HG03097 (cell line): ENCODE data around the gene PITPNC1.
"Not testable (repeated sequence)": the region's sequence is repeated elsewhere in the genome, so short reads cannot be mapped to it uniquely, and the experiment has no call there.

ENCODE experiments used
- ATAC-seq: cut with Tn5 transposase; IDR thresholded peaks from one replicate; pipeline ENCODE4 v1.9.1; 2021; ENCODE audit not compliant: unreplicated experiment, low FRiP score

PITPNC1 gene

GRCh38 chr17:67430515-67430914 lies 53.4 kb downstream of the PITPNC1 start:
- not testable (repeated sequence) for ATAC-seq

GRCh38 chr17:67431249-67432015 lies 54.4 kb downstream of the PITPNC1 start:
- no peak for ATAC-seq

- ATAC-seq, result no peak
Measured at GRCh38 chr17:67433248-67433924, 56.3 kb downstream of the PITPNC1 start.

- ATAC-seq, result no peak
Measured at GRCh38 chr17:67434061-67434525, 57.0 kb downstream of the PITPNC1 start.

- ATAC-seq, result no peak
Measured at GRCh38 chr17:67435122-67435521, 58.0 kb downstream of the PITPNC1 start.

- no peak for ATAC-seq
Measured at GRCh38 chr17:67435786-67436185, 58.7 kb downstream of the PITPNC1 start.

- ATAC-seq, result no peak
Measured at GRCh38 chr17:67436233-67436632, 59.2 kb downstream of the PITPNC1 start.

GRCh38 chr17:67438667-67439066 lies 61.6 kb downstream of the PITPNC1 start:
- ATAC-seq, result no peak

- ATAC-seq, result no peak
Measured at GRCh38 chr17:67439269-67439668, 62.2 kb downstream of the PITPNC1 start.

- ATAC-seq, result no peak
Measured at GRCh38 chr17:67440277-67441051, 63.4 kb downstream of the PITPNC1 start.

- no peak for ATAC-seq
Measured at GRCh38 chr17:67441052-67441895, 64.2 kb downstream of the PITPNC1 start.

GRCh38 chr17:67441896-67442219 lies 64.8 kb downstream of the PITPNC1 start:
- no peak for ATAC-seq

GRCh38 chr17:67442787-67443624 lies 65.9 kb downstream of the PITPNC1 start:
- ATAC-seq, result no peak

GRCh38 chr17:67443931-67444595 lies 67.0 kb downstream of the PITPNC1 start:
- no peak for ATAC-seq

- ATAC-seq, result no peak
Measured at GRCh38 chr17:67448449-67448848, 71.4 kb downstream of the PITPNC1 start.

- no peak for ATAC-seq
Measured at GRCh38 chr17:67449065-67449464, 72.0 kb downstream of the PITPNC1 start.

- no peak for ATAC-seq
Measured at GRCh38 chr17:67449845-67450755, 73.0 kb downstream of the PITPNC1 start.
